ENCODE data around the gene PRRT4.

PRRT4 gene

DNA sequence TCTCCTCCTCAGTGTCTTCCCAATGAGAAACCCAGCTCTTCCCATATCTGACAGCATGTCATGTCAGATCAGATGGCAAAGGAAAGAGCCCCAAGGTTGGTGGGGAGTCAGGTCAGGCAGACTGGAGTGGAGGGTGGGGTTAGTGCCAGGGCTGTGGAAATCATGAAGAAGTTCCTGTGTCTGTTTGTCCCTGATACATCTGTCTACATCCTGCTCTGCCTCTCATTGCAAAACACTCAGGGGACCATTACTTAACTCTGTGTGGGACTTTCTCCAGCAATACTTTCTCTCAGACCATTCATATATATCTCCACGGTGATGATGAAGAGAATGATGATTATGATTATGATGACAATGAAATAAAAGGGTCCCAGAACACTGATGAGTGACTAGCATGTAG is 3.3 kb downstream of the PRRT4 start:
- no peak for ATAC-seq

DNA sequence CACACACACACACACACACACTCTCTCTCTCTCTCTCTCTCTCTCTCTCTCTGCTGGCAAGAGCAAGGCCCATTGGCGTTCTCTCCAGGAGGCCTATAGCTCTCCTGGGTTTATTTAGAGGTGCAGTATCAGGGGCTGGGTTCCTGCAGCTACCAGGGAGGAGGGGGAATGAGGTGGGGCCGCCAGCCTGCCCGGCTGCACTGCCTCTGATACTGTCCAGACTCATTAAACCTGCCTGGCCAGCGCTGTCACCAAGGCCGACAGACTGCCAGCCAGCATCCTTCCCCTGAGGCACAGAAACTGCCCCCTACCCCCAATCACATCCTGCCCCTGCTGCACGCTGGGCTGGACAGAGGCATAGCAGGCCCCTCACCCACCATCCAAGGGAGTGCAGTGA is 4.3 kb downstream of the PRRT4 start:
- TF ChIP-seq, protein P1, sequence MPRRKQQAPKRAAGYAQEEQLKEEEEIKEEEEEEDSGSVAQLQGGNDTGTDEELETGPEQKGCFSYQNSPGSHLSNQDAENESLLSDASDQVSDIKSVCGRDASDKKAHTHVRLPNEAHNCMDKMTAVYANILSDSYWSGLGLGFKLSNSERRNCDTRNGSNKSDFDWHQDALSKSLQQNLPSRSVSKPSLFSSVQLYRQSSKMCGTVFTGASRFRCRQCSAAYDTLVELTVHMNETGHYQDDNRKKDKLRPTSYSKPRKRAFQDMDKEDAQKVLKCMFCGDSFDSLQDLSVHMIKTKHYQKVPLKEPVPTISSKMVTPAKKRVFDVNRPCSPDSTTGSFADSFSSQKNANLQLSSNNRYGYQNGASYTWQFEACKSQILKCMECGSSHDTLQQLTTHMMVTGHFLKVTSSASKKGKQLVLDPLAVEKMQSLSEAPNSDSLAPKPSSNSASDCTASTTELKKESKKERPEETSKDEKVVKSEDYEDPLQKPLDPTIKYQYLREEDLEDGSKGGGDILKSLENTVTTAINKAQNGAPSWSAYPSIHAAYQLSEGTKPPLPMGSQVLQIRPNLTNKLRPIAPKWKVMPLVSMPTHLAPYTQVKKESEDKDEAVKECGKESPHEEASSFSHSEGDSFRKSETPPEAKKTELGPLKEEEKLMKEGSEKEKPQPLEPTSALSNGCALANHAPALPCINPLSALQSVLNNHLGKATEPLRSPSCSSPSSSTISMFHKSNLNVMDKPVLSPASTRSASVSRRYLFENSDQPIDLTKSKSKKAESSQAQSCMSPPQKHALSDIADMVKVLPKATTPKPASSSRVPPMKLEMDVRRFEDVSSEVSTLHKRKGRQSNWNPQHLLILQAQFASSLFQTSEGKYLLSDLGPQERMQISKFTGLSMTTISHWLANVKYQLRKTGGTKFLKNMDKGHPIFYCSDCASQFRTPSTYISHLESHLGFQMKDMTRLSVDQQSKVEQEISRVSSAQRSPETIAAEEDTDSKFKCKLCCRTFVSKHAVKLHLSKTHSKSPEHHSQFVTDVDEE (CRISPR knock-in tag; IDR thresholded peaks at IDR 0.05) = peak; percentile 95
- TF ChIP-seq ZNF70 (CRISPR knock-in tag; IDR thresholded peaks at IDR 0.05) (peak; percentile 60; the same call in 1 of the 2 replicates), ZFP3 (CRISPR knock-in tag; IDR thresholded peaks at IDR 0.05) (no peak), TCF4 (CRISPR knock-in tag; IDR thresholded peaks at IDR 0.05; ENCODE audit: borderline replicate concordance) (peak; percentile 95), ZNF8 (CRISPR knock-in tag; IDR thresholded peaks at IDR 0.05) (peak; percentile 18; the same call in 1 of the 2 replicates)
- TF ChIP-seq, protein P2, sequence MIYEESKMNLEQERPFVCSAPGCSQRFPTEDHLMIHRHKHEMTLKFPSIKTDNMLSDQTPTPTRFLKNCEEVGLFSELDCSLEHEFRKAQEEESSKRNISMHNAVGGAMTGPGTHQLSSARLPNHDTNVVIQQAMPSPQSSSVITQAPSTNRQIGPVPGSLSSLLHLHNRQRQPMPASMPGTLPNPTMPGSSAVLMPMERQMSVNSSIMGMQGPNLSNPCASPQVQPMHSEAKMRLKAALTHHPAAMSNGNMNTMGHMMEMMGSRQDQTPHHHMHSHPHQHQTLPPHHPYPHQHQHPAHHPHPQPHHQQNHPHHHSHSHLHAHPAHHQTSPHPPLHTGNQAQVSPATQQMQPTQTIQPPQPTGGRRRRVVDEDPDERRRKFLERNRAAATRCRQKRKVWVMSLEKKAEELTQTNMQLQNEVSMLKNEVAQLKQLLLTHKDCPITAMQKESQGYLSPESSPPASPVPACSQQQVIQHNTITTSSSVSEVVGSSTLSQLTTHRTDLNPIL (CRISPR knock-in tag; IDR thresholded peaks at IDR 0.05; ENCODE audit: low read depth) = no peak
- TF ChIP-seq, protein P3, sequence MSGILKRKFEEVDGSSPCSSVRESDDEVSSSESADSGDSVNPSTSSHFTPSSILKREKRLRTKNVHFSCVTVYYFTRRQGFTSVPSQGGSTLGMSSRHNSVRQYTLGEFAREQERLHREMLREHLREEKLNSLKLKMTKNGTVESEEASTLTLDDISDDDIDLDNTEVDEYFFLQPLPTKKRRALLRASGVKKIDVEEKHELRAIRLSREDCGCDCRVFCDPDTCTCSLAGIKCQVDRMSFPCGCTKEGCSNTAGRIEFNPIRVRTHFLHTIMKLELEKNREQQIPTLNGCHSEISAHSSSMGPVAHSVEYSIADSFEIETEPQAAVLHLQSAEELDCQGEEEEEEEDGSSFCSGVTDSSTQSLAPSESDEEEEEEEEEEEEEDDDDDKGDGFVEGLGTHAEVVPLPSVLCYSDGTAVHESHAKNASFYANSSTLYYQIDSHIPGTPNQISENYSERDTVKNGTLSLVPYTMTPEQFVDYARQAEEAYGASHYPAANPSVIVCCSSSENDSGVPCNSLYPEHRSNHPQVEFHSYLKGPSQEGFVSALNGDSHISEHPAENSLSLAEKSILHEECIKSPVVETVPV (CRISPR knock-in tag; IDR thresholded peaks at IDR 0.05) = 0 out of 2 replicates have a peak, but pooled peaks have one; percentile 12

More for the DNA sequence above, 3.3 kb downstream of the PRRT4 start:
- TF ChIP-seq, protein P4, sequence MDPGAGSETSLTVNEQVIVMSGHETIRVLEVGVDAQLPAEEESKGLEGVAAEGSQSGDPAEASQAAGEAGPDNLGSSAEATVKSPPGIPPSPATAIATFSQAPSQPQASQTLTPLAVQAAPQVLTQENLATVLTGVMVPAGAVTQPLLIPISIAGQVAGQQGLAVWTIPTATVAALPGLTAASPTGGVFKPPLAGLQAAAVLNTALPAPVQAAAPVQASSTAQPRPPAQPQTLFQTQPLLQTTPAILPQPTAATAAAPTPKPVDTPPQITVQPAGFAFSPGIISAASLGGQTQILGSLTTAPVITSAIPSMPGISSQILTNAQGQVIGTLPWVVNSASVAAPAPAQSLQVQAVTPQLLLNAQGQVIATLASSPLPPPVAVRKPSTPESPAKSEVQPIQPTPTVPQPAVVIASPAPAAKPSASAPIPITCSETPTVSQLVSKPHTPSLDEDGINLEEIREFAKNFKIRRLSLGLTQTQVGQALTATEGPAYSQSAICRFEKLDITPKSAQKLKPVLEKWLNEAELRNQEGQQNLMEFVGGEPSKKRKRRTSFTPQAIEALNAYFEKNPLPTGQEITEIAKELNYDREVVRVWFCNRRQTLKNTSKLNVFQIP (CRISPR knock-in tag; IDR thresholded peaks at IDR 0.05; ENCODE audit: borderline replicate concordance, low read depth) = no peak
- no peak for TF ChIP-seq GLIS3 (CRISPR knock-in tag; IDR thresholded peaks at IDR 0.05)
- TF ChIP-seq, protein P5, sequence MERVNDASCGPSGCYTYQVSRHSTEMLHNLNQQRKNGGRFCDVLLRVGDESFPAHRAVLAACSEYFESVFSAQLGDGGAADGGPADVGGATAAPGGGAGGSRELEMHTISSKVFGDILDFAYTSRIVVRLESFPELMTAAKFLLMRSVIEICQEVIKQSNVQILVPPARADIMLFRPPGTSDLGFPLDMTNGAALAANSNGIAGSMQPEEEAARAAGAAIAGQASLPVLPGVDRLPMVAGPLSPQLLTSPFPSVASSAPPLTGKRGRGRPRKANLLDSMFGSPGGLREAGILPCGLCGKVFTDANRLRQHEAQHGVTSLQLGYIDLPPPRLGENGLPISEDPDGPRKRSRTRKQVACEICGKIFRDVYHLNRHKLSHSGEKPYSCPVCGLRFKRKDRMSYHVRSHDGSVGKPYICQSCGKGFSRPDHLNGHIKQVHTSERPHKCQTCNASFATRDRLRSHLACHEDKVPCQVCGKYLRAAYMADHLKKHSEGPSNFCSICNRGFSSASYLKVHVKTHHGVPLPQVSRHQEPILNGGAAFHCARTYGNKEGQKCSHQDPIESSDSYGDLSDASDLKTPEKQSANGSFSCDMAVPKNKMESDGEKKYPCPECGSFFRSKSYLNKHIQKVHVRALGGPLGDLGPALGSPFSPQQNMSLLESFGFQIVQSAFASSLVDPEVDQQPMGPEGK (CRISPR knock-in tag; IDR thresholded peaks at IDR 0.05; ENCODE audit: borderline replicate concordance) = no peak

DNA sequence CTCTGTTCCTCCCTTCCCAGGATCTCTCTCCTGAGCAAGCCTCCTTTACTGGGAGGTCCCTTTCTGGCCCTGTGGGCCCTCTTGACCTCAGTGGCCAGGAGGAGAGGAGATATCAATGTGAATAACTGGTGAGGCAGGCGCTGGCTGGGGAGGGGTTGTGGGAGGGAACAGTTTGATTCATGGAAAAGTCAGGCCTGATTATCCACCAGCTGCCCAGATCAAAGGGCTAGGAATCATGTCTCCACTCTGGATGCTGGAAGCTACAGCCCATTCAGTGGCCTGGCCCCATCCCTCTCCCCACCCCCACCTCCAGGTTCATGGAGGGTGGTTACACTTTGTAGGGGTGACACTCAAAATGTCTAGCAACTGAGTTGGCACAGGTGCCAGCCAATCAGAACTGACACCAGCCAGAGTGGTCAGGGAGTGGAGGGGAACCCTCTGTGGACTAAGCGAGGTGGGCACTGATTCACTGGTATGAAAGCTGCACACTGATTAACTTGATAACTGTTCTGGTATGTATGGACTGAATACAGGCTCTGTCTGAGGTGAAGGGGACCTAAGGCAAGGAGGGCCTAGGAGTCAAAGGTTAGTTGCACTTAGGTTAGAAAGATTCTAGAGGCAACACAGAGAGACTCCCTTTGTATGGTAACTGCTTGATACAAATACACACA is 4.8 kb downstream of the PRRT4 start:
- ATAC-seq = peak; percentile 5; the same call in 1 of the 3 replicates
- TF ChIP-seq, protein P5 (CRISPR knock-in tag; IDR thresholded peaks at IDR 0.05; ENCODE audit: borderline replicate concordance) = no peak
- TF ChIP-seq ZFP30 (CRISPR knock-in tag; IDR thresholded peaks at IDR 0.05) (no peak), TCF4 (CRISPR knock-in tag; IDR thresholded peaks at IDR 0.05; ENCODE audit: borderline replicate concordance) (0 out of 2 replicates have a peak, but pooled peaks have one; percentile 10)

More for the DNA sequence above, 4.3 kb downstream of the PRRT4 start:
- peak; percentile 38 for ATAC-seq

DNA sequence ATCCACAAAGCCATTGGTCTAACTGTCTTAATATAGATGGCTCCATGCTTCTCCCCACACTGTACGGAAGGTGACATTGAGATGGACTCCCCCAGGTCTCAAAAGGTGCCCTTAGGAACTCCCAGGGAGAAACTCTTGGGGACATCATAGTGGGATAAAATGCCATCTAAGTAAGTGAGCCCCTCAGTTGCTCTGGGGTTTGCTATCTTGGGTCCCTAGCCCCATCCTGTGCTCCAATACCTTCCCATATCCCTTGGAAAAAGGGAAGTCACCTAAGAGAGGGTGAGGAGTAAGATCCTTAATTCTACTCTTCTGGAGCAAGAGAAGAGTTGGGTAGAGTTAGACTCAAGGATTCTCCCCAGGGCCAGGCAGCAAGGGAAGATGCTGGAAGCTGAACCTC is 7.9 kb downstream of the PRRT4 start:
- no peak for ATAC-seq
- no peak for TF ChIP-seq OSR1 (CRISPR knock-in tag; IDR thresholded peaks at IDR 0.05)

DNA sequence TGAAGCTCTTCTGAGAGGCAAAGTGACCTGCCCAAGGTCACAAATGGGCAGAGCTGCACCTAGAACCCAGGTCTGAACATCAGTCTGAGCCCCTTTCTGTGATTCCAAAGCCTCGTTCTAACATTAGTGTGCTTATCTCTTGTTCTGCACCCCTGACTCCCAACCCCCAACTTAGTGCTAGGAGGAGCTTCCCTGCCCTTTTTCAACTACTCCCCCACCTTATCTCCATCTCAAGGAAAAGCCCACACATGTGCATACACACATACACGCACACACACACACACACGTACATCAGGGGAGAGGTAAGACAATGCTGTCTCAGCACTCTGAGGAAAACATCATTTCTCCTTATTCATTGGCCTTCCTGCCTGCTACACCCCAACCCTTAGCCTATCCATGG is 8.3 kb downstream of the PRRT4 start:
- no peak for ATAC-seq
- no peak for TF ChIP-seq ZNF565 (CRISPR knock-in tag; conservative IDR thresholded peaks at IDR 0.05; ENCODE audit: low read depth)
- TF ChIP-seq ARNTL (CRISPR knock-in tag; IDR thresholded peaks at IDR 0.05; ENCODE audit: borderline replicate concordance, low read depth) = no peak
- TF ChIP-seq ZNF70 (CRISPR knock-in tag; IDR thresholded peaks at IDR 0.05) = no peak
- no peak for TF ChIP-seq ZC3H10 (CRISPR knock-in tag; IDR thresholded peaks at IDR 0.05)
- TF ChIP-seq, protein P5 (CRISPR knock-in tag; IDR thresholded peaks at IDR 0.05; ENCODE audit: borderline replicate concordance) = no peak
- TF ChIP-seq ESRRG (CRISPR knock-in tag; IDR thresholded peaks at IDR 0.05) = no peak
- TF ChIP-seq, protein P3 (CRISPR knock-in tag; IDR thresholded peaks at IDR 0.05) = no peak
- no peak for TF ChIP-seq ZNF8 (CRISPR knock-in tag; IDR thresholded peaks at IDR 0.05)
- no peak for TF ChIP-seq OSR1 (CRISPR knock-in tag; IDR thresholded peaks at IDR 0.05)
- TF ChIP-seq BACH2 (CRISPR knock-in tag; IDR thresholded peaks at IDR 0.05; ENCODE audit: borderline replicate concordance) = no peak
- no peak for TF ChIP-seq ZFP3 (CRISPR knock-in tag; IDR thresholded peaks at IDR 0.05)

All from SK-N-SH treated with all-trans-retinoic acid at 6 μM for 48 hours (cell line).